ENCODE data around the gene DLX1. TPM values are rescaled to one million over a fixed set of nuclear protein-coding genes. Genes with fewer than 3 reads are reported as not detected.

Gene DLX1
- total and polyA plus RNA-seq, 9 of the 15 experiments (the other 6 are each of a cell fraction or from before 2014, with no cell fraction given): 1.9 to 26.2 (median 9.6) TPM

DNA sequence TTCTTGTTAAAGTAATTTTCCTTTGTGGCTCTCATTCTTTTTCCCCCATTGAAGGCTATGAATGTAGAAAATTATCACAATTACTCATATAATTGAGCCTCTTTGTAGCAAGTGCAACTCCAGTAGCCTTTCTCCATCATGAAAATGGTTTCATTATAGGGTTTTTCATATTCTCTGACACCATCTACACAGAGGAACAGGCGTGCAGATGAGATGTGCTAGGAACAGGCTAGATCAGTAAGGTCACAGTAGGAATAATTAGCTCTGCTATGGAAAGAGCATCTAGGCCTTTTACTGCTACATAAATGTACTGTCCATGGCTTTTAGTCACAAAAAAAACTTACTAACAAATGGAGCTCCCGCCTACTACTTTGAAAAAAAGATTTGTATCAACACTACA lies 12.6 kb upstream of the DLX1 start:
- Histone ChIP-seq H3K9me3 (replicated peaks; ENCODE audit: control insufficient read depth, insufficient read depth, low read depth, low read length) (no peaks in the 10 kb centered on the region), H3K4me2 (ENCODE audit: insufficient read depth, low read length) (no peak overlapping the region), H3K27ac (ENCODE audit: extremely low read depth, low read depth, low read length) (no peak overlapping the region), H3K9ac (ENCODE audit: insufficient read depth in 1 of 2, low read depth in 2 of 2, low read length in 2 of 2) (no peak overlapping the region), H3K79me2 (ENCODE audit: control insufficient read depth, insufficient read depth, low read length) (no peaks in the 10 kb centered on the region), H4K20me1 (replicated peaks; ENCODE audit: control insufficient read depth, insufficient read depth, low read length) (no peaks in the 10 kb centered on the region), H3K4me3 (no peak overlapping the region), H3K9me1 (ENCODE audit: control insufficient read depth, insufficient read depth, low read length) (no peaks in the 10 kb centered on the region), H3K27me3 (ENCODE audit: control insufficient read depth in 2 of 2, insufficient read depth in 2 of 2, low read length in 2 of 2) (no peaks in the 10 kb centered on the region), H2AFZ (ENCODE audit: low read depth, low read length) (no peak overlapping the region), H3K36me3 (ENCODE audit: control insufficient read depth, insufficient read depth, low read length) (no peaks in the 10 kb centered on the region), H3K4me1 (replicated peaks in 1 of 2; ENCODE audit: control insufficient read depth in 2 of 2, insufficient read depth in 2 of 2, low read length in 2 of 2) (no peaks in the 10 kb centered on the region; a peak in 1 of 5 replicates)
- intact Hi-C loops (cut with micrococcal nuclease) (no loop called here), in situ Hi-C loops (cut with MboI) (no loop called here)
- no peak for ATAC-seq
- FAIRE-seq: no peak
- ChIA-PET CTCF (ENCODE audit: low intra/inter-chr PET ratio) (no interaction called here), POLR2A (interaction anchor here (1.6 to 2.0 kb wide), 2 partner anchors 9 to 12 kb away, joined by 4 to 7 read pairs; partner anchors contain the start of gene DLX1)
- BruUV-seq (replicated peaks): no TSS peak
- DNase-seq (ENCODE audit: extremely low read depth in 1 of 4, low spot score in 3 of 4): no peak
- WGBS (ENCODE audit: insufficient coverage, low coverage, missing lambda C conversion rate): 98% methylated on average over 2 of the region's 2 CpGs
- no peak for TF ChIP-seq HNRNPLL (IDR thresholded peaks at IDR 0.05; ENCODE audit: low read depth, low read length, poor library complexity, severe bottlenecking)
- no peak for TF ChIP-seq SAP30 (IDR thresholded peaks at IDR 0.05; ENCODE audit: borderline replicate concordance, insufficient read depth, low read depth, low read length, poor library complexity, severe bottlenecking)
- no peak for TF ChIP-seq HMGN3 (IDR thresholded peaks at IDR 0.05; ENCODE audit: borderline replicate concordance, extremely low read depth, insufficient read length, low read depth, low read length)
- TF ChIP-seq HNRNPL (IDR thresholded peaks at IDR 0.05; ENCODE audit: low read depth, low read length): no peak
- TF ChIP-seq ATF7 (IDR thresholded peaks at IDR 0.05): no peak
- no peak for TF ChIP-seq ELF2 (CRISPR knock-in tag; IDR thresholded peaks at IDR 0.05)
- no peak for TF ChIP-seq ZBTB2 (IDR thresholded peaks at IDR 0.05)
- TF ChIP-seq, protein P1, sequence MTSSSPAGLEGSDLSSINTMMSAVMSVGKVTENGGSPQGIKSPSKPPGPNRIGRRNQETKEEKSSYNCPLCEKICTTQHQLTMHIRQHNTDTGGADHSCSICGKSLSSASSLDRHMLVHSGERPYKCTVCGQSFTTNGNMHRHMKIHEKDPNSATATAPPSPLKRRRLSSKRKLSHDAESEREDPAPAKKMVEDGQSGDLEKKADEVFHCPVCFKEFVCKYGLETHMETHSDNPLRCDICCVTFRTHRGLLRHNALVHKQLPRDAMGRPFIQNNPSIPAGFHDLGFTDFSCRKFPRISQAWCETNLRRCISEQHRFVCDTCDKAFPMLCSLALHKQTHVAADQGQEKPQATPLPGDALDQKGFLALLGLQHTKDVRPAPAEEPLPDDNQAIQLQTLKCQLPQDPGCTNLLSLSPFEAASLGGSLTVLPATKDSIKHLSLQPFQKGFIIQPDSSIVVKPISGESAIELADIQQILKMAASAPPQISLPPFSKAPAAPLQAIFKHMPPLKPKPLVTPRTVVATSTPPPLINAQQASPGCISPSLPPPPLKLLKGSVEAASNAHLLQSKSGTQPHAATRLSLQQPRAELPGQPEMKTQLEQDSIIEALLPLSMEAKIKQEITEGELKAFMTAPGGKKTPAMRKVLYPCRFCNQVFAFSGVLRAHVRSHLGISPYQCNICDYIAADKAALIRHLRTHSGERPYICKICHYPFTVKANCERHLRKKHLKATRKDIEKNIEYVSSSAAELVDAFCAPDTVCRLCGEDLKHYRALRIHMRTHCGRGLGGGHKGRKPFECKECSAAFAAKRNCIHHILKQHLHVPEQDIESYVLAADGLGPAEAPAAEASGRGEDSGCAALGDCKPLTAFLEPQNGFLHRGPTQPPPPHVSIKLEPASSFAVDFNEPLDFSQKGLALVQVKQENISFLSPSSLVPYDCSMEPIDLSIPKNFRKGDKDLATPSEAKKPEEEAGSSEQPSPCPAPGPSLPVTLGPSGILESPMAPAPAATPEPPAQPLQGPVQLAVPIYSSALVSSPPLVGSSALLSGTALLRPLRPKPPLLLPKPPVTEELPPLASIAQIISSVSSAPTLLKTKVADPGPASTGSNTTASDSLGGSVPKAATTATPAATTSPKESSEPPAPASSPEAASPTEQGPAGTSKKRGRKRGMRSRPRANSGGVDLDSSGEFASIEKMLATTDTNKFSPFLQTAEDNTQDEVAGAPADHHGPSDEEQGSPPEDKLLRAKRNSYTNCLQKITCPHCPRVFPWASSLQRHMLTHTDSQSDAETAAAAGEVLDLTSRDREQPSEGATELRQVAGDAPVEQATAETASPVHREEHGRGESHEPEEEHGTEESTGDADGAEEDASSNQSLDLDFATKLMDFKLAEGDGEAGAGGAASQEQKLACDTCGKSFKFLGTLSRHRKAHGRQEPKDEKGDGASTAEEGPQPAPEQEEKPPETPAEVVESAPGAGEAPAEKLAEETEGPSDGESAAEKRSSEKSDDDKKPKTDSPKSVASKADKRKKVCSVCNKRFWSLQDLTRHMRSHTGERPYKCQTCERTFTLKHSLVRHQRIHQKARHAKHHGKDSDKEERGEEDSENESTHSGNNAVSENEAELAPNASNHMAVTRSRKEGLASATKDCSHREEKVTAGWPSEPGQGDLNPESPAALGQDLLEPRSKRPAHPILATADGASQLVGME (CRISPR knock-in tag; IDR thresholded peaks at IDR 0.05): no peak
- no peak for TF ChIP-seq ZNF134 (CRISPR knock-in tag; conservative IDR thresholded peaks at IDR 0.05)
- TF ChIP-seq NKRF (IDR thresholded peaks at IDR 0.05; ENCODE audit: borderline replicate concordance): no peak
- TF ChIP-seq SAFB2 (IDR thresholded peaks at IDR 0.05; ENCODE audit: borderline replicate concordance, low read depth, low read length, severe bottlenecking): no peak
- no peak for TF ChIP-seq NONO (IDR thresholded peaks at IDR 0.05; ENCODE audit: low read depth in 2 of 2, low read length in 1 of 2)
- no peak for TF ChIP-seq PHB2 (IDR thresholded peaks at IDR 0.05; ENCODE audit: low read depth)

All from K562 (cell line).